H1 (cell line): ENCODE results near the gene RUNX1.

Source experiments
- BACH1 ChIP-seq: IDR thresholded peaks from 2 replicates; pipeline ENCODE4 v1.6.1; 2012; ENCODE audit warnings: low read length, improper control_type of control experiment
- CTCF ChIP-seq, 3 experiments: IDR thresholded peaks; 1 replicate in 2 of 3; 2 replicates in 1 of 3; pipeline versions ENCODE4 v1.5.1 to v1.6.1; 2011; ENCODE audit warnings: low read length in 3 of 3, mild to moderate bottlenecking in 3 of 3, inconsistent platforms in 2 of 3, low read depth in 1 of 3, moderate library complexity in 1 of 3; ENCODE audit not compliant: insufficient read depth in 1 of 3; ENCODE audit errors: control extremely low read depth in 1 of 3
- EGR1 ChIP-seq: IDR thresholded peaks from 2 replicates; pipeline ENCODE4 v1.6.1; 2011; ENCODE audit warnings: low read depth, low read length, borderline replicate concordance
- EP300 ChIP-seq, 2 experiments: IDR thresholded peaks; 1 replicate in 1 of 2; 2 replicates in 1 of 2; pipeline ENCODE4 v1.6.1; 2011 to 2012; ENCODE audit warnings: low read depth in 2 of 2, low read length in 2 of 2, mild to moderate bottlenecking in 2 of 2, borderline replicate concordance in 1 of 2, inconsistent platforms in 1 of 2, moderate library complexity in 1 of 2
- EZH2 ChIP-seq: fragments of 200-600 bp; sonication (generic); IDR thresholded peaks from 2 replicates; pipeline ENCODE4 v1.7.1; 2012; ENCODE audit warnings: low read depth, mild to moderate bottlenecking, moderate library complexity, low read length, inconsistent platforms; ENCODE audit not compliant: severe bottlenecking
- KDM1A ChIP-seq: fragments of 200-600, 300-600 bp; sonication (generic); IDR thresholded peaks from 2 replicates; pipeline ENCODE4 v1.7.1; 2016; ENCODE audit warnings: mild to moderate bottlenecking, low read length, borderline replicate concordance
- MAX ChIP-seq: IDR thresholded peaks from 2 replicates; pipeline ENCODE4 v1.6.1; 2012; ENCODE audit warnings: inconsistent platforms
- NRF1 ChIP-seq: IDR thresholded peaks from 2 replicates; pipeline ENCODE4 v1.6.1; 2011; ENCODE audit warnings: mild to moderate bottlenecking, low read depth, low read length, improper control_type of control experiment
- POLR2A ChIP-seq, 2 experiments: IDR thresholded peaks; 1 replicate in 1 of 2; 2 replicates in 1 of 2; pipeline ENCODE4 v1.6.1; 2011; ENCODE audit warnings: low read depth in 2 of 2, low read length in 2 of 2, mild to moderate bottlenecking in 2 of 2; ENCODE audit errors: control extremely low read depth in 1 of 2
- POLR2AphosphoS5 ChIP-seq: IDR thresholded peaks from 2 replicates; pipeline ENCODE4 v1.6.1; 2011; ENCODE audit warnings: low read depth, low read length
- SIN3A ChIP-seq, 2 experiments: IDR thresholded peaks in 1 of 2; conservative IDR thresholded peaks in 1 of 2; 2 replicates each; pipeline ENCODE4 v1.6.1; 2011 to 2012; ENCODE audit warnings: low read length in 2 of 2, improper control_type of control experiment in 1 of 2, low read depth in 1 of 2, mild to moderate bottlenecking in 1 of 2
- YY1 ChIP-seq: IDR thresholded peaks from 2 replicates; pipeline ENCODE4 v1.6.1; 2011; ENCODE audit warnings: low read depth, mild to moderate bottlenecking, low read length

- TF ChIP-seq NRF1 = no peak
- no peak for TF ChIP-seq BACH1
- no peak for TF ChIP-seq SIN3A (conservative IDR thresholded peaks at IDR 0.05 in 1 of 2, IDR thresholded peaks at IDR 0.05 in 1 of 2; ENCODE audit: low read depth in 1 of 2, low read length in 2 of 2)
- no peak for TF ChIP-seq EZH2
- no peak for TF ChIP-seq EGR1
- TF ChIP-seq POLR2AphosphoS5 = no peak
- no peak for TF ChIP-seq EP300 (IDR thresholded peaks at IDR 0.05; ENCODE audit: borderline replicate concordance in 1 of 2, low read depth in 2 of 2, low read length in 2 of 2)
- TF ChIP-seq MAX = no peak
- TF ChIP-seq CTCF (IDR thresholded peaks at IDR 0.05; ENCODE audit: control extremely low read depth in 1 of 3, insufficient read depth in 1 of 3, low read depth in 1 of 3, low read length in 3 of 3) = no peak
- TF ChIP-seq KDM1A = no peak
- no peak for TF ChIP-seq YY1
- no peak for TF ChIP-seq POLR2A (IDR thresholded peaks at IDR 0.05; ENCODE audit: control extremely low read depth in 1 of 2, low read depth in 2 of 2, low read length in 2 of 2)
Measured at GRCh38 chr21:34836933-34837505, 212.1 kb downstream of the RUNX1 start.
